Sigmoid colon (tissue), 4 donors: ENCODE measurements around the gene GPC5.

Experiments
- POLR2A ChIP-seq, 2 donors: fragments of 450-650 bp; IDR thresholded peaks; one replicate each; pipeline ENCODE4 v1.6.1; 2016; ENCODE audit warnings: antibody characterized with exemption in 2 of 2, mild to moderate bottlenecking in 2 of 2, moderate library complexity in 2 of 2
- POLR2AphosphoS5 ChIP-seq, 4 donors: sonication (generic); formaldehyde crosslinking; IDR thresholded peaks; one replicate each; pipeline ENCODE4 v1.6.1; 2017; ENCODE audit warnings: antibody characterized with exemption in 4 of 4
- TF ChIP-seq, protein P1 (sequence below), 4 experiments: fragments of 450-650 bp in 3 of 4; fragments of 200-600 bp in 1 of 4; IDR thresholded peaks; one replicate each; pipeline ENCODE4 v1.5.1; 2016 to 2019; ENCODE audit warnings: antibody characterized with exemption in 4 of 4, mild to moderate bottlenecking in 3 of 4, moderate library complexity in 2 of 4

DNA sequence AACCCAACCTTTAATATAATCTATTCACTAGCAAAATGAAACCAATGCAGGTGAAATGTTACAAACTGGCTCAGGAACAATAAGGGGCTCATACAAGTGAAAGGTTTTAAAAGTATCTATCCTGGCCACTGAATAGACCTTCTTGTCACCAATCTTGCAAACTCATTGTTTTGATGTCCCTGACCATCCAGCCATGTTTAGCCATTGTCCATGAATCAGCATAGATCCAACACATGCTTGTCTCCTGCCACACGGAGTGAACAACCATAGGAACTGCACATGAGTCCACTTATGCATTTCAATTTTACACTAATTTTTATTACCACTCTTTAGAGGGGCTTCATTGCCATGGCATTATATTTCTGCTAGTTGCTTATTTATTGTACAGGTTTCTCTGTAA is 331.4 kb downstream of the GPC5 start:
- TF ChIP-seq, protein P1, sequence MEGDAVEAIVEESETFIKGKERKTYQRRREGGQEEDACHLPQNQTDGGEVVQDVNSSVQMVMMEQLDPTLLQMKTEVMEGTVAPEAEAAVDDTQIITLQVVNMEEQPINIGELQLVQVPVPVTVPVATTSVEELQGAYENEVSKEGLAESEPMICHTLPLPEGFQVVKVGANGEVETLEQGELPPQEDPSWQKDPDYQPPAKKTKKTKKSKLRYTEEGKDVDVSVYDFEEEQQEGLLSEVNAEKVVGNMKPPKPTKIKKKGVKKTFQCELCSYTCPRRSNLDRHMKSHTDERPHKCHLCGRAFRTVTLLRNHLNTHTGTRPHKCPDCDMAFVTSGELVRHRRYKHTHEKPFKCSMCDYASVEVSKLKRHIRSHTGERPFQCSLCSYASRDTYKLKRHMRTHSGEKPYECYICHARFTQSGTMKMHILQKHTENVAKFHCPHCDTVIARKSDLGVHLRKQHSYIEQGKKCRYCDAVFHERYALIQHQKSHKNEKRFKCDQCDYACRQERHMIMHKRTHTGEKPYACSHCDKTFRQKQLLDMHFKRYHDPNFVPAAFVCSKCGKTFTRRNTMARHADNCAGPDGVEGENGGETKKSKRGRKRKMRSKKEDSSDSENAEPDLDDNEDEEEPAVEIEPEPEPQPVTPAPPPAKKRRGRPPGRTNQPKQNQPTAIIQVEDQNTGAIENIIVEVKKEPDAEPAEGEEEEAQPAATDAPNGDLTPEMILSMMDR (IDR thresholded peaks at IDR 0.05), result no peak
- TF ChIP-seq POLR2AphosphoS5 (IDR thresholded peaks at IDR 0.05), result no peak
- TF ChIP-seq POLR2A (IDR thresholded peaks at IDR 0.05), result no peak
